Stimulated activated CD8-positive, alpha-beta memory T cell treated with anti-CD3 and anti-CD28 coated beads, Interleukin-7, amount 100 ng/mL, for 1 hour (primary cell): ENCODE data around the gene ATG9B.

Experiments
- DNase-seq, 2 donors: peaks; one replicate each; pipeline ENCODE4 v3.0.0-alpha.2; 2020; ENCODE audit warnings: low read depth in 2 of 2

The ATG9B gene

GRCh38 chr7:150966002-150966401, 58.3 kb downstream of the ATG9B start:
- DNase-seq, result no peak

- no peak for DNase-seq
Observed at GRCh38 chr7:150965273-150965830, 58.9 kb downstream of the ATG9B start.
